KBM-7 (cell line): ENCODE measurements around the gene NRG4.

Experiments
- DNase-seq: peaks from one replicate; pipeline ENCODE4 v3.0.0-alpha.2; 2015
- in situ Hi-C: fragments of 300-500 bp; cut with MboI; formaldehyde crosslinking; loops from 2 replicates; pipeline ENCODE4 v1.14.3; 2020; ENCODE audit warnings: low sequenced_read_pairs, low pct_unique_long_range_greater_than_20kb, mixed read lengths

The NRG4 gene

DNA sequence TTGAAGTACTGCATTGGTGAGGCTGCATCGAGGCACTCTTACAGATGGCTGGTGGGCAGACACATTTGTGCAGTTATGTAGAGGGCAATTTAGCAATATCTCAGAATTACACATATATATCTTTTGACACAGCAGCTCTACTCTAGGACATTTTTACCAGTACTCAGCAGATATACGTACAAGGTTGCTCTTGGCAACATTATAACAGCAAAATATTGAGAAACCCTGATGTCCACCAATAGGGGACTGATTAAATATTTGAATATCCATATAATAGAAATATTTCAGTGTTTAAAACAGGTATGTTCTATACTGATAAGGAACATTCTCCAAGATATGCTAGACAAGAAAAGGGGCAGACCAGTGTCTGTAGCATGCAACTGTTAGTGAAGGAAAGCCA is 116.5 kb downstream of the NRG4 start:
- in situ Hi-C loops: no loop called here
- no peak for DNase-seq

DNA sequence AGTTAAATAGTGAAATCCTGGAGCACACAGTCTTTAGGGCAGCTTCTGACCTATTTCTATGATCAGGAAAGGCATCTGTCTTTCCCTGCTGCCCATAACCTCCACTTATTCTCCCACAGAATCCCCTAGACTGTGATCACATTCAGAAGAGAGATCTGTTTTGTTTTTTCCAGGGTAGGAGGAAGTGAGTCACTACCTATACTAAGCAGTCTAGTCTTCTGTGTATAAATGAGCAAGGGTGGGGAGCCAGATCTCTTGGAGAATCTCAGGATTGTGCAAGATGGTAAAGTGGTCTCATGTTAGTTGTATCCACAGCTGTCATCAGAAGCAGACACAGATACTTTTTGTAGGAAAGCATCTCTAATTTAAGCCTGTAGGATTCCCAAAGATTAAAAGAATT is 120.3 kb downstream of the NRG4 start:
- in situ Hi-C loops: no loop called here

More for the DNA sequence above, 120.3 kb downstream of the NRG4 start:
- DNase-seq: peak; percentile 75
